ENCODE results near the gene ME3.
"Not testable (repeated sequence)": the region's sequence is repeated elsewhere in the genome, so short reads cannot be mapped to it uniquely, and the experiment has no call there.

The ME3 gene

GRCh38 chr11:86524620-86525352, 147.6 kb downstream of the ME3 start:
- H3K4me3 ChIP-seq (ENCODE audit: low read depth, low read length) = no peak overlapping the region
- no peaks in the 10 kb centered on the region for H3K27me3 ChIP-seq (replicated peaks)
- DNase-seq = peak; percentile 60
- TF ChIP-seq CTCF (IDR thresholded peaks at IDR 0.05; ENCODE audit: low read depth, low read length, missing control alignments) = no peak
- in situ Hi-C loops (cut with HindIII; ENCODE audit: low pct_ligation_motif_present, low sequenced_read_pairs) = no loop called here
- H3K36me3 ChIP-seq (replicated peaks) = no peaks in the 10 kb centered on the region
- H3K27ac ChIP-seq = peak overlapping the region; percentile 98

GRCh38 chr11:86523738-86524619, 148.4 kb downstream of the ME3 start:
- in situ Hi-C loops (cut with HindIII; ENCODE audit: low pct_ligation_motif_present, low sequenced_read_pairs) = no loop called here
- no peaks in the 10 kb centered on the region for H3K36me3 ChIP-seq (replicated peaks)
- no peak overlapping the region for H3K4me3 ChIP-seq (ENCODE audit: low read depth, low read length)
- TF ChIP-seq CTCF (IDR thresholded peaks at IDR 0.05; ENCODE audit: low read depth, low read length, missing control alignments) = no peak
- DNase-seq = peak; percentile 99
- no peaks in the 10 kb centered on the region for H3K27me3 ChIP-seq (replicated peaks)
- H3K27ac ChIP-seq = peak overlapping the region; percentile 98

- H3K36me3 ChIP-seq (replicated peaks); H3K4me3 ChIP-seq (ENCODE audit: low read depth, low read length); H3K27me3 ChIP-seq (replicated peaks); H3K27ac ChIP-seq; DNase-seq; in situ Hi-C loops (cut with HindIII; ENCODE audit: low pct_ligation_motif_present, low sequenced_read_pairs): not testable (repeated sequence)
These were observed 149.9 kb downstream of the ME3 start for GRCh38 chr11:86522512-86522911.

- Histone ChIP-seq H3K36me3 (replicated peaks) (no peaks in the 10 kb centered on the region), H3K27ac (peak overlapping the region; percentile 80), H3K27me3 (replicated peaks) (no peaks in the 10 kb centered on the region), H3K4me3 (ENCODE audit: low read depth, low read length) (no peak overlapping the region)
- in situ Hi-C loops (cut with HindIII; ENCODE audit: low pct_ligation_motif_present, low sequenced_read_pairs) = no loop called here
- peak; percentile 74 for DNase-seq
- TF ChIP-seq CTCF (IDR thresholded peaks at IDR 0.05; ENCODE audit: low read depth, low read length, missing control alignments) = no peak
These were observed 153.1 kb downstream of the ME3 start for GRCh38 chr11:86519064-86519911.

GRCh38 chr11:86518211-86518610, 154.2 kb downstream of the ME3 start:
- Histone ChIP-seq H3K27ac (peak overlapping the region; percentile 80), H3K36me3 (replicated peaks) (no peaks in the 10 kb centered on the region), H3K4me3 (ENCODE audit: low read depth, low read length) (no peak overlapping the region), H3K27me3 (replicated peaks) (no peaks in the 10 kb centered on the region)
- no peak for DNase-seq
- no peak for TF ChIP-seq CTCF (IDR thresholded peaks at IDR 0.05; ENCODE audit: low read depth, low read length, missing control alignments)
- in situ Hi-C loops (cut with HindIII; ENCODE audit: low pct_ligation_motif_present, low sequenced_read_pairs) = no loop called here

All from brain microvascular endothelial cell (primary cell).